Cardiac septum (tissue), 1 donor: ENCODE data around the gene RANGRF. TPM values are rescaled to one million over a fixed set of nuclear protein-coding genes. Genes with fewer than 3 reads are reported as not detected.

Source experiments
- DNase-seq: peaks from one replicate; pipeline ENCODE4 v3.0.0-alpha.2; 2020; ENCODE audit warnings: low spot score
- intact Hi-C: fragments of 100-400 bp; cut with DNase I; formaldehyde crosslinking; loops from one replicate; pipeline ENCODE4 v1.14.0; 2022
- total RNA-seq: library from RNA; stranded (reverse); fragmentation: NEBNext Ultra II Directional; extraction: Animal tissue kit (Norgen Biotek cat#: 25700); gene quantifications from one replicate; pipeline ENCODE4 v1.2.1, GENCODE V29; 2021
- donor health status: DM: no; HTN: no; CAD: no.

Gene RANGRF
- total RNA-seq, 1 donor from 2014 or later = 23.7 TPM

- intact Hi-C loops = no loop called here
- no peak for DNase-seq
Observed at GRCh38 chr17:8268550-8269298, 19.7 kb upstream of the RANGRF start.

GRCh38 chr17:8272421-8272820, 16.0 kb upstream of the RANGRF start:
- DNase-seq = no peak

GRCh38 chr17:8273884-8274444, 14.5 kb upstream of the RANGRF start:
- no peak for DNase-seq
- intact Hi-C loops = no loop called here

More at GRCh38 chr17:8272421-8272820, 16.0 kb upstream of the RANGRF start:
- intact Hi-C loops = no loop called here

GRCh38 chr17:8274816-8275215, 13.7 kb upstream of the RANGRF start:
- intact Hi-C loops = no loop called here
- no peak for DNase-seq

- DNase-seq = no peak
- intact Hi-C loops = no loop called here
Observed at GRCh38 chr17:8275421-8276290, 12.8 kb upstream of the RANGRF start.

- intact Hi-C loops = no loop called here
- DNase-seq = no peak
Observed at GRCh38 chr17:8277317-8277716, 11.2 kb upstream of the RANGRF start.

- no peak for DNase-seq
- intact Hi-C loops = no loop called here
Observed at GRCh38 chr17:8282345-8282744, 6.1 kb upstream of the RANGRF start.

GRCh38 chr17:8283356-8283755, 5.1 kb upstream of the RANGRF start:
- DNase-seq = no peak
- intact Hi-C loops = no loop called here

GRCh38 chr17:8284126-8284525, 4.3 kb upstream of the RANGRF start:
- intact Hi-C loops = no loop called here
- DNase-seq = no peak

GRCh38 chr17:8285270-8286181, 2.9 kb upstream of the RANGRF start:
- DNase-seq = no peak
- intact Hi-C loops = no loop called here

GRCh38 chr17:8287651-8288335, 677 bp upstream of the RANGRF start:
- no peak for DNase-seq
- intact Hi-C loops = no loop called here

GRCh38 chr17:8289103-8289397, 580 bp downstream of the RANGRF start:
- no peak for DNase-seq

GRCh38 chr17:8290043-8290442, 1.6 kb downstream of the RANGRF start:
- intact Hi-C loops = no loop called here
- DNase-seq = no peak

More at GRCh38 chr17:8289103-8289397, 580 bp downstream of the RANGRF start:
- intact Hi-C loops = no loop called here

GRCh38 chr17:8292639-8293395, 4.3 kb downstream of the RANGRF start:
- DNase-seq = no peak
- intact Hi-C loops = no loop called here

GRCh38 chr17:8294361-8294760, 5.9 kb downstream of the RANGRF start:
- DNase-seq = no peak
- intact Hi-C loops = loop anchor here (2.0 kb wide), 1 partner anchor 46 kb away; the partner anchor contains the start of genes CTC1 and PFAS

GRCh38 chr17:8294814-8295316, 6.4 kb downstream of the RANGRF start:
- intact Hi-C loops = loop anchor here (2.0 kb wide), 1 partner anchor 46 kb away; the partner anchor contains the start of genes CTC1 and PFAS
- DNase-seq = no peak

- intact Hi-C loops = loop anchor here (5.0 kb wide), 1 partner anchor 178 kb away; the partner anchor contains the start of gene HES7
- DNase-seq = no peak
Observed at GRCh38 chr17:8300226-8300625, 11.8 kb downstream of the RANGRF start.
